ENCODE results near the gene CEMIP.

- TF ChIP-seq CTCF (optimal IDR thresholded peaks at IDR 0.05 in 1 of 3, IDR thresholded peaks at IDR 0.05 in 1 of 3, conservative IDR thresholded peaks at IDR 0.05 in 1 of 3; ENCODE audit: extremely low read depth in 1 of 3, insufficient read depth in 2 of 3, low read length in 3 of 3) (no peak), EZH2 (IDR thresholded peaks at IDR 0.05; ENCODE audit: low read length) (no peak)
Observed at GRCh38 chr15:80743189-80743833, 35.9 kb upstream of the CEMIP start.

Data from keratinocyte (primary cell).